ENCODE data around the gene SMARCA1.

Gene SMARCA1

DNA sequence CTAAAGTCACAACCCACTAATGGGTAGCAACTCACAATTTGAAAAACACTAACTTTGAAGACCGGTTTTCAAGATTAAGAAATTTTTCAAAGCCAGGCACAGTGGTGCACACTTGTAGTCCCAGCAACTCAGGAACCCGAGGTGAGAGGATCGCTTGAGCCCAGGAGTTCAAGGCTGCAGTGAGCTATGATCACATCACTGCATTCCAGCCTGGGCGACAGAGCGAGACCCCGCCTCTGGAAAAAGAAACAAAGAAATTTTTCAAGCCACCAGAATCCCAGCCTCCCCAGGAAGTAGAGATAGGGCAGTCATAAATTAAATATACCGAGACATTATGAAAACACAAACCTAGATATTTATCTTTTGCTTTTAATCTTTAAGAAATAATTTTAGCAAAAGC, 13.0 kb downstream of the SMARCA1 start:
- H3K27me3 Mint-ChIP-seq: no peaks in the 10 kb centered on the region
- no peak for DNase-seq
- no peak for ATAC-seq
- no peak overlapping the region for H3K27ac Mint-ChIP-seq
- H3K4me1 Mint-ChIP-seq: no peaks in the 10 kb centered on the region
- no peak overlapping the region for H3K4me3 Mint-ChIP-seq
- H3K9me3 Mint-ChIP-seq: no peaks in the 10 kb centered on the region

DNA sequence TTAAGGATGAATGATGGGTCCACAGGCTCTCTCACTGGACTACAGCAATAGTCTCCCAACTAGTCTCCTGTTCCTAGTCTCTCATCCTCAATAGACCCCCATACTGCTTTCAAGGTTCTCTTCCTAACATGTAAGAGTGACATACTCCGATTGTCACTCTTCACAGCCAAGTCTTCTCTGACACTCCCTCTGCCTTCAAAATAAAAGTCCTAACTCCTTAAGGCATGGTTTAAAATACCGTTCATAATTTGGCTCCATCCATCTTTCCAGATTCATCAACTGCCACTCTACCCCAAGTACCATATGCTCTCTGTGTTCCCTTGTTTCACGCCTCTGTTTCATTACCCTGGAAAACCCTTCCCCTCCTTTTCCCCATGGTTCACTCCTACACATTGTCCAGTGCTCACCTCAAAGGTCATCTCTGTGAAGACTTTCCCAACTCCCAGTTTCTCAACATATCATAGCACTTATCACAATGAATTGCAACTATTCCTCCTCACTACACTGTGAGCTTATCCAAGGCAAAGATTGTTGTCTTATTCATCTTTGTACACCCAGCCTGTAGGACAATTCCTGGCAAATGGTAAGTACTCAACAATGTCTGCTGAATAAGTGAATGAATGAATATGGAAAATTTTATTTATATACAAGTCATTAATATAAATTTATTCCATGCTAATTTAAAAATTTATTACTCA, 26.0 kb downstream of the SMARCA1 start:
- H3K27ac Mint-ChIP-seq: no peak overlapping the region
- H3K27me3 Mint-ChIP-seq: no peaks in the 10 kb centered on the region
- no peak for DNase-seq
- H3K4me3 Mint-ChIP-seq: no peak overlapping the region
- no peaks in the 10 kb centered on the region for H3K4me1 Mint-ChIP-seq
- no peak for ATAC-seq
- no peaks in the 10 kb centered on the region for H3K9me3 Mint-ChIP-seq

DNA sequence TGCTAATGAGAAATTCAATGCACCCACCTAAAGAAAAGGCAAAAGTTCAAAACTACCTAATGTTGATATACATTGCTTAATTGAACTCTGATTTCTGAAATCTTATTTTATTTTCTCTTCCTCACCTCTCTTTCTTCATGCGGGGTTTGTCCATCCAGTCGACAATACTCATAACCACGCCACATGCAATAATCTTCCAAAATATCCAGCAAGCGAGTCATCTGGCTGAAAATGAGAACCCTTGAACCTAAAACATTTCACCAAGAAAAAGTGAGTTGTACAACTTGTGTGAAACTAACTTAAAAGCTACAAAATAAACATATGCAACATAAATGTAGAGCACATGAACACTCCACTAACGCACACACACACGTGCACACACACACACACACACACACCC, 26.7 kb downstream of the SMARCA1 start:
- DNase-seq: no peak
- Mint-ChIP-seq H3K4me1 (no peaks in the 10 kb centered on the region), H3K27me3 (no peaks in the 10 kb centered on the region), H3K4me3 (no peak overlapping the region), H3K9me3 (no peaks in the 10 kb centered on the region), H3K27ac (no peak overlapping the region)
- ATAC-seq: no peak

DNA sequence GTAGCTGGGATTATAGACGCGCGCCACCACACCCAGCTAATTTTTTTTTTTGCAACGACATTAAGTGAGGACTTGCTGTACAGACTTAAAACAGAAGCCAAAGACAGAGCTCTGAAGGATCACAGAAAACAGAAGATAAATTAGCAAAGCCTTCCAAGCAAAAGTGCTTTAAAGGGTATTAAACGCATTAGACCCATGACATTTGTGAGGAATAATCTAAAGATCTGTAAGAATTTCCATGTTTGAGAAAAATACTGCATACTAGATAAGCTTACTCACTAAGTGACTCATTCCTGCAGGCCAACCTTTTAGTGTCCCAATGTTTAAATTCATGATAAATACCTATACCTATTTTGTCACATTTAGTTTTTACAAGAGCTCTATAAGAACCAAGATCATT, 27.4 kb downstream of the SMARCA1 start:
- no peaks in the 10 kb centered on the region for H3K4me1 Mint-ChIP-seq
- no peak overlapping the region for H3K27ac Mint-ChIP-seq
- DNase-seq (no peak), ATAC-seq (no peak)
- no peaks in the 10 kb centered on the region for H3K9me3 Mint-ChIP-seq
- no peak overlapping the region for H3K4me3 Mint-ChIP-seq
- no peaks in the 10 kb centered on the region for H3K27me3 Mint-ChIP-seq

DNA sequence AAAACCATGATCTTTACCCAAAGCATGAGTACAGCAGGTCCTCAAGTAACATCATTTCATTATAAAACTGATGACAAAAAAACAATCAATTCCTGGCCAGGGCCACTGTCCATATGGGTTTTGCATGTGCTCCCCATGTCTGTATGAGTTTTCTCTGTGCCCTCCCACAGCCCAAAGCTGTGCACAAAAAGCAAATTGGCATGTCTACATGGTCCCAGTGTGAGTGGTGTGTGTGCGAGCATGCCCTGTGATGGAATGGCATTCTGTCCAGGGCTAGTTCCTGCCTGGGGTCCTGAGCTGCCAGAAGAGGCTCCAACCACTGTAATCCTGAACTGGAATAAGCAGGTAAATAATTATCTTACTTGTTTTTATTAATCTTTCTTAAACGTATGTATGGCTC, 28.4 kb downstream of the SMARCA1 start:
- Mint-ChIP-seq H3K27ac (no peak overlapping the region), H3K4me3 (no peak overlapping the region), H3K27me3 (no peaks in the 10 kb centered on the region), H3K4me1 (no peaks in the 10 kb centered on the region), H3K9me3 (no peaks in the 10 kb centered on the region)
- no peak for ATAC-seq
- DNase-seq: no peak

DNA sequence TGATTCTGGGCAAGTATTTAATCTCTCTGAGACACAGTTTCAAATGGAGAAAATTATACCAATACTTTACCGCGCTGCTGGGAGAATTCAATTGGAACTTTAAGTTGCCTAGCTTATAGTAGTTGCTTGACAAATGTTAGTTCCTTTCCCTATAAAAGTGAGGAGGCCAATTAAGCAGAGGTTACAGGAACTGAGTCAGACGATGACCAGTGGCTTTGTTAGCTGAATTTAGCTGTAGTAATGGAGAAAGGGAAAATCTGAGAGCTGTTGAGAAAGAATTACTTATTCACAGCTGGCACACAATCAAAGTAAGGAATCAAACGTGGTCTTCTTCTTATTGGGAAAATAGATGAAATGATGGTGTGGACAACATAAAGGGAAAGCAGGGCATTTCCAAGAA, 29.6 kb downstream of the SMARCA1 start:
- Mint-ChIP-seq H3K27ac (no peak overlapping the region), H3K4me1 (no peaks in the 10 kb centered on the region), H3K27me3 (no peaks in the 10 kb centered on the region), H3K9me3 (no peaks in the 10 kb centered on the region), H3K4me3 (no peak overlapping the region)
- DNase-seq (no peak), ATAC-seq (no peak)

DNA sequence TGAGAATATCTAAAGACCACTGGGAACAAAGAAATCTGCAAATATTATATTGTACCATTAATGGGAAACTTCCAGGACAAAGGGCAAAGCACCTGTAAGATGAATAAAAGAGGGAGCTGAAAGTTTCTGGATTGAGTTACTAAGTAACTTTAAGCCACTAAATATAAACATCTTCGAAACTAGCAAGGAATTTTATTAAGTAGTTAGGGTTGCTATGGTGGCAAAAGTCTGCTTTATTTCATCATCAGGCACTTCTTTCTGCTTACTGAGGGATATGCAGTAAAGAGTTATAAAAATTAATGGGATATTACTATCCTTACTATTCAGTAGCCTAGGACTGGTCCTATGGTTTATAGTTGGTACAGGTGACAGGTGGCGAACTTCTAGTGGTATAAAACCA, 33.0 kb downstream of the SMARCA1 start:
- Mint-ChIP-seq H3K9me3 (no peaks in the 10 kb centered on the region), H3K4me1 (no peaks in the 10 kb centered on the region), H3K27me3 (no peaks in the 10 kb centered on the region), H3K4me3 (no peak overlapping the region), H3K27ac (no peak overlapping the region)
- ATAC-seq (no peak), DNase-seq (no peak)

DNA sequence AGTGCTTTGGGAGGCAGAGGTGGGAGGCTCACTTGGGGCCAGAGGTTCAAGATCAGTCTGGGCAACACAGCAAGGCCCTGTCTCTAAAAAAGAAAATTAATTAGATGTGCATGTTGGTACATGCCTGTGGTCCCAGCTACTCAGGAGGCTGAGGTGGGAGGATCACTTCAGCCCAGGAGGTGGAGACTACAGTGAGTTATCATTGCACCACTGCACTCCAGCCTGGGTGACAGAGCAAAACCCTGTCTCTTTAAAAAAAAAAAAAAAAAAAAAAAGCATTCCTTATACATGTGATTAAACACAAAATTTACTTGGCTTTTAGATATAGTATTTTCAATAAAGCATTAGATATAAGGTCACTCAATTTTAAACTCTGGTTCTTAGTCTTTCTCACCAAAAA, 34.9 kb downstream of the SMARCA1 start:
- Mint-ChIP-seq H3K4me3 (no peak overlapping the region), H3K27ac (no peak overlapping the region), H3K27me3 (no peaks in the 10 kb centered on the region), H3K9me3 (no peaks in the 10 kb centered on the region), H3K4me1 (no peaks in the 10 kb centered on the region)
- ATAC-seq (no peak), DNase-seq (no peak)

DNA sequence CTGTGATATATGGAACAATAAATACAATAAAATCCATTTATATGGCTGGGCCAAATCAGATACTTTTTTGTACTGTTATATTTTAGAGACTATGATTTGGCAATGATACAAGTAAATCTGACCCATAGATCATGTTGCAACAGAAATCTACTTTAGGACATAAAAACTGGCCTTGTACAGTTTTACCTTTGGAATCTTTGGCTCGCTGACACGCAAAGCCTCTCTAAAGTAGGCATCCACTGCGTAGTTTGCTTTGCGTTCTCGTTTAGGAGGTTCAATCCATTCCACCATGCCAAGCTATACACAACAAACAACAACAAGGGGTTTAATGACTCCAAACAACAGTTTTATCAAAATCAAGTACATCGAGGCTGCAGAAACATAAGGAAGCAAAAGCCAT, 42.4 kb downstream of the SMARCA1 start:
- Mint-ChIP-seq H3K4me1 (no peaks in the 10 kb centered on the region), H3K4me3 (no peak overlapping the region), H3K9me3 (no peaks in the 10 kb centered on the region), H3K27me3 (no peaks in the 10 kb centered on the region), H3K27ac (no peak overlapping the region)
- no peak for ATAC-seq
- DNase-seq: no peak

DNA sequence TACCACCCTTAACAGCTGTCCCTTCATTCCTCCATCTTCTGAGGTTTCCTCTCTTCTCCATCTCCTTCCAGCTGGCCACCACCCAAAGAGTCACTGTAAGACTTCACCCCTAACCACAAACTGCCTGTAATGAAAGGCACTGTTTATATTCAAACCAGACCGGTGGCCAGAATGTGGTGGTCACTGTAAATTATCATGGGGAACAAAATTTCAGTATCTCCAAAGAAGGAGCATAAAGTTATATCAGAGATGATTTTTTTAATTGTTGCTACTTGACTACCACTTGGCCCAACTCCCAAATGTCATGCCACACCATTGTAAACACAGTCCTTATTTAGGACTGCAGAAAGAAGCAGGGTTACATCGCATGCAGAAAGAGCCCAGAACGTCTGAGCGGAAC, 44.8 kb downstream of the SMARCA1 start:
- Mint-ChIP-seq H3K27me3 (no peaks in the 10 kb centered on the region), H3K27ac (no peak overlapping the region), H3K4me3 (no peak overlapping the region), H3K4me1 (no peaks in the 10 kb centered on the region), H3K9me3 (no peaks in the 10 kb centered on the region)
- DNase-seq: no peak
- ATAC-seq: no peak

DNA sequence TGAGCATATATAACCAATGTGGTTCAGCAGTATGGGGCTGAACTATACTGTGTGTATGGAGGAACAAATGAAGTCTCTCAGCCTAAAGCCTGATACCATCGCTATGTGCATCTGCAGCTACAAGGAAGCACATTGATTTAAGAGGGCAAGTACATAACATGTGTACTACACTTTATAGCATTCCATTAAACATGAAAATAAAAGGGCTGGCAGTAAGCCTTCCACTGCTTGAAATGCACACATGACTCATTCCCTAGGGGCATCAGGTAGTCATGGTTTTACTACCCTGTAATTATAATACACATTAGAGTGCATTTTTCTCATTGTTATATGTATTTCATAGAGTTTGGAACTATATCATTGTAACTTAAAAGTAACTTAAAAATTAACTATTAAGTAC, 51.2 kb downstream of the SMARCA1 start:
- ATAC-seq: no peak
- no peak overlapping the region for H3K4me3 Mint-ChIP-seq
- no peak for DNase-seq

DNA sequence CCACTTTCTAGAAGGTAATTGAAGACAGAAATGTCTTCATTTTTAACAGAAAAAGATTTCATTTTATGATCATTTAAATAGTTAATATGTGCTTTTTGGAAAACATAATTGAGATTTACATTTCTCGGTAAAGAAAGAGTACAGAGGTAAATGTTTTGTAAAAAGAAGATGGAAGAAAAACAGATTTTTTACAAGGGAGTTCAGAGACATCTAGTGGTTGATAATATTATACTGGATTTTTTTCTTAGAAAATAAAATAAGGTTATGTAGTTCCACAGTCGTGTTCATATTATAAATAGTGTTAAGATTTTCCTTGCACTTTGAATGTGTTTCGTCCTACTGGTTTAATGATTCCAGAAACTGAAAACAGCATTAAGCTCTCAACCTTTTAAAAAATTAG, 60.6 kb downstream of the SMARCA1 start:
- Mint-ChIP-seq H3K27me3 (no peaks in the 10 kb centered on the region), H3K4me3 (no peak overlapping the region), H3K27ac (no peak overlapping the region), H3K9me3 (no peaks in the 10 kb centered on the region), H3K4me1 (no peaks in the 10 kb centered on the region)
- DNase-seq (no peak), ATAC-seq (no peak)

More for the DNA sequence above, 51.2 kb downstream of the SMARCA1 start:
- Mint-ChIP-seq H3K4me1 (no peaks in the 10 kb centered on the region), H3K27me3 (no peaks in the 10 kb centered on the region), H3K9me3 (no peaks in the 10 kb centered on the region), H3K27ac (no peak overlapping the region)

DNA sequence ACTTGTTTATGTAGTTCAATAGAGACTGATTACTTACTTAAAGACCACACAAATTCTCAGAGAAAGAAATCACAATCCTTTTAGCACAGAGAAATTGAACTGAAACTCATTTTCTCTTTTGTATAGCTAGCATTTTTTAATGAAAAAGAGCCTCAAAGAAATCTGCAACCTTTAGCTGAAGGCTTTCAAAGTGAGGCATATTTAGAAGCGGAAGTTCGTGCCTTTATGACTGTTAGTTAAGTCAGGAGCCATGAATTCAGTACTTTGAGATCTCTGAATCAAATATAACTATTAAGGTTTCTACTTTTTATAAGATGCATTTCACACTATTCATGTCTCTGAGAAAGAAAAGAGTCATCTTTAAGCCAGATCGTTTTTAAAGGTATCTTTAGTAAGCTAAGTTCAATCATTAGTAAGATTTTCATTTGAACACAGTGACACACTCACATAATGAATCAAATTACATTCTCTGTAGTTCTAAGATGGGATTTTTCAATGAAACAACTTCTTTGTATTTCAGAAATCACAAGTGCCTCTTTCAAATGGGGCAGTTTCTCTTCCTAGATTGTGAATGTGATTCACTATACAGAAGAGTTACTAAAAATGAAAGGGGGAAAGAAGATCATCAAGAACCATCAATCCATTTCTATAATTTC, 61.4 kb downstream of the SMARCA1 start:
- no peak overlapping the region for H3K4me3 Mint-ChIP-seq
- no peak for ATAC-seq
- H3K27ac Mint-ChIP-seq: no peak overlapping the region
- H3K9me3 Mint-ChIP-seq: no peaks in the 10 kb centered on the region
- no peaks in the 10 kb centered on the region for H3K4me1 Mint-ChIP-seq
- H3K27me3 Mint-ChIP-seq: no peaks in the 10 kb centered on the region
- no peak for DNase-seq

DNA sequence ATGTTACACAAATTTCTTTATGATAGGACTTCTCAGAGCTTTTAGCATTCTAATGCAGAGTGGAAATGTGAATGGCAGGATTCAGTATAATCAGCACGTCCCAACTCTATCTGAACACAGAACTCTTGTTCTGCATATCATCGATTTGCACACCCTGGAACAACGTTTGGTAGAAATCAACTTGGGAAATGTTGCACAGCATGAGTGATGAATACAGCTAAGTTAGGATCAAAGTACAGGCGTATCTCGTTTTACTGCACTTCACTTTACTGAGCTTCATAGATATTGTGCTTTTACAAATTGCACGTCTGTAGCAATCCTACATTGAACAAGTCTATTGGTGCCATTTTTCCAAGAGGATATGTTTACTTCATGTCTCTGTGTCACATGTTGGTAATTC, 70.8 kb downstream of the SMARCA1 start:
- no peak overlapping the region for H3K4me3 Mint-ChIP-seq
- no peak for DNase-seq
- no peaks in the 10 kb centered on the region for H3K9me3 Mint-ChIP-seq
- H3K27ac Mint-ChIP-seq: no peak overlapping the region
- no peak for ATAC-seq
- H3K27me3 Mint-ChIP-seq: no peaks in the 10 kb centered on the region
- H3K4me1 Mint-ChIP-seq: no peaks in the 10 kb centered on the region

DNA sequence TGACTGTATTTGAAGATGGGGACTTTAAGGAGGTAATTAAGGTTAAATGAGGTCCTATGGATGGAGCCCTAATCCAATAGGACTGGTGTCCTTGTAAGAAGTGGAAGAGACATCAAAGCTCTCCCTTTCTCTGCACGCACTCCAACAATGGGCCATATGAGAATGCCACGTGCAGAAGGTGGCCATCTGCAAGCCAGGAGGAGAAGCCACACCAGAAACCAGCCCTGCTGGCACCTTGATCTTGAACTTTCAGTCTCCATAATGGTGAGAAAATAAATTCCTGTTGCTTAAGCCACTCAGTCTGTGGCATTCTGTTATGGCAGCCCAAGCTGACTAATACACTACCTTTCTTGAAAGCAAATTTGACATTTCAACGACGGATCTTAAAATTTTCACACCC, 73.2 kb downstream of the SMARCA1 start:
- Mint-ChIP-seq H3K4me3 (no peak overlapping the region), H3K27me3 (no peaks in the 10 kb centered on the region), H3K9me3 (no peaks in the 10 kb centered on the region), H3K4me1 (no peaks in the 10 kb centered on the region), H3K27ac (no peak overlapping the region)
- DNase-seq (no peak), ATAC-seq (no peak)

DNA sequence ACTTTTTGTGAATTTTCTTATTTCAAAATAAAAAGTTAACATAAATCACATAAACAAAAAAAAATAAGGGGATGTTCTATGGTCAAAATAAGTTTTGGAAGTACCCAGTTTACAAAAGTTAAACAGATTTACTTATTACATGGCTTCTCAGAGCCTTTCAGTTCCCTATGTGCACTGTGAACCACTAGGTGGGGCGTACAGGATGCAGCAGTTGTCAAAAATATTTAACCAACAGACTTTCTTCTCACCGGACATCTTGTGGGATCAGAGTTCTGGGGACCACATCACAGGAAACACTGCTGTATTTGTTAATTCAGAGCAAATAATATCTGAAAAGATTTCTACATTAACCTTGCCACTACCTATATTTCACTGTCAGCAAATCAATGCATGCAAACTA, 74.1 kb downstream of the SMARCA1 start:
- ATAC-seq: no peak
- no peak overlapping the region for H3K4me3 Mint-ChIP-seq
- H3K27ac Mint-ChIP-seq: no peak overlapping the region
- H3K9me3 Mint-ChIP-seq: no peaks in the 10 kb centered on the region
- H3K27me3 Mint-ChIP-seq: no peaks in the 10 kb centered on the region
- DNase-seq: no peak
- no peaks in the 10 kb centered on the region for H3K4me1 Mint-ChIP-seq

DNA sequence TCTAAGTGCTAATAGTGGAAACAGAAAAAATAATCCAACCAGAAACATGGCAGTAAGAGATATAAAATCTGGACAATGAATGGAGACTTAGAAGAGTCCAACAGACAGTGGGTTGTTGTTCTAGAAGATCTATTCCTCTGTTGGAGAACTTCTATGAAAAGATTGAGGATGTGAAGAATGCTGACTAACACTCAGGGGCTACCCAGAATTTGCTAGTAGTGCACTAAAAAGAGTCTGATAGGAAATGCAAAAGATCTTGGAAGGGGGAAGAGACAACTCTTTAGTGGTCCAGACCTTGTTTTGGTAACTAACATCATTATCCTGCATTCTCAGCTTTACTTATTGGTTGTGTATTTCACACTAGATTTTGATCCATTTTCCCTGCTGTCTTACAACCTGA, 77.9 kb downstream of the SMARCA1 start:
- Mint-ChIP-seq H3K4me1 (no peaks in the 10 kb centered on the region), H3K9me3 (no peaks in the 10 kb centered on the region), H3K4me3 (no peak overlapping the region), H3K27me3 (no peaks in the 10 kb centered on the region), H3K27ac (peak overlapping the region in 1 of 2 donors; percentile 19)
- ATAC-seq (no peak), DNase-seq (no peak)

Data from stimulated activated naive CD8-positive, alpha-beta T cell treated with anti-CD3 and anti-CD28 coated beads, Interleukin-15, amount 100 ng/mL, for 72 hours (primary cell).